Fibroblast of the conjunctiva (primary cell): ENCODE data around the gene PHKG2.

Experiments used
- DNase-seq: peaks from one replicate; pipeline ENCODE4 v3.0.0-alpha.2; 2010; ENCODE audit warnings: low read depth

Gene PHKG2

GRCh38 chr16:30728899-30729672, 19.1 kb upstream of the PHKG2 start:
- DNase-seq = no peak

GRCh38 chr16:30731411-30731810, 16.8 kb upstream of the PHKG2 start:
- DNase-seq = no peak

GRCh38 chr16:30736995-30737793, 11.0 kb upstream of the PHKG2 start:
- no peak for DNase-seq

GRCh38 chr16:30737794-30738648, 10.2 kb upstream of the PHKG2 start:
- DNase-seq = no peak

GRCh38 chr16:30738984-30739951, 9.0 kb upstream of the PHKG2 start:
- DNase-seq = no peak

- peak; percentile 79 for DNase-seq
Observed at GRCh38 chr16:30740364-30741251, 7.6 kb upstream of the PHKG2 start.

GRCh38 chr16:30741461-30741914, 6.7 kb upstream of the PHKG2 start:
- peak; percentile 22 for DNase-seq

- no peak for DNase-seq
Observed at GRCh38 chr16:30743716-30744115, 4.5 kb upstream of the PHKG2 start.

GRCh38 chr16:30744183-30744582, 4.0 kb upstream of the PHKG2 start:
- DNase-seq = no peak

GRCh38 chr16:30745082-30745481, 3.1 kb upstream of the PHKG2 start:
- no peak for DNase-seq

GRCh38 chr16:30746638-30747175, 1.5 kb upstream of the PHKG2 start:
- DNase-seq = no peak

- no peak for DNase-seq
Observed at GRCh38 chr16:30747331-30747730, 894 bp upstream of the PHKG2 start.

GRCh38 chr16:30748634-30749445, 615 bp downstream of the PHKG2 start:
- no peak for DNase-seq

- no peak for DNase-seq
Observed at GRCh38 chr16:30750201-30750600, 2.0 kb downstream of the PHKG2 start.

- DNase-seq = no peak
Observed at GRCh38 chr16:30750876-30751465, 2.7 kb downstream of the PHKG2 start.

GRCh38 chr16:30753596-30753995, 5.4 kb downstream of the PHKG2 start:
- DNase-seq = no peak

- DNase-seq = no peak
Observed at GRCh38 chr16:30755955-30756780, 7.9 kb downstream of the PHKG2 start.

- DNase-seq = no peak
Observed at GRCh38 chr16:30756781-30757100, 8.5 kb downstream of the PHKG2 start.
